Measurements from ENCODE around the gene KSR1.
A peak's percentile ranks its signal among the peaks of the same experiment; 100 is the strongest.

KSR1 gene

DNA sequence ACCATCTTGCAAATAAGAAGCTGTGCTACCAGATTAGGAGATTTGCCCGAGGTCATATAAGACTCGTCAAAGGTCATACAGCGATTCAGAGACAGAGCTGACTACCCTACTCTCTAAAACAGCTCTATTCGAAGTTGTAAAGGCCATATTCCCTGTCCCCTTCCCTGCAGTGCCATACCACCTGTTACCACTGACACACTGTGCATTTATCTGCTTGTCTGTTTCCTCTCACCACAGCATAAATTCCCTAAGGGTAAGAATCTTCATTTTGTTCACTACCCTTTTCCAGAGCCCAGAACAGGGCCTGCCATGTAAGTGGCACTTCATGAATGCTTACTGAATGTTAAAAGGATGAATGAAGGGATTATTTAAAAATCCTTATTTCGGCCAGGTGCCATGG lies 3.4 kb upstream of the KSR1 start:
- TF ChIP-seq, protein P1, sequence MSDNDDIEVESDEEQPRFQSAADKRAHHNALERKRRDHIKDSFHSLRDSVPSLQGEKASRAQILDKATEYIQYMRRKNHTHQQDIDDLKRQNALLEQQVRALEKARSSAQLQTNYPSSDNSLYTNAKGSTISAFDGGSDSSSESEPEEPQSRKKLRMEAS (IDR thresholded peaks at IDR 0.05), result no peak
- TF ChIP-seq RAD21 (IDR thresholded peaks at IDR 0.05; ENCODE audit: low read depth), result no peak
- no peak for TF ChIP-seq YY1 (IDR thresholded peaks at IDR 0.05; ENCODE audit: low read depth)
- no peak for TF ChIP-seq TAF1 (IDR thresholded peaks at IDR 0.05; ENCODE audit: low read depth)
- TF ChIP-seq ZBTB7A (IDR thresholded peaks at IDR 0.05; ENCODE audit: low read depth), result no peak
- TF ChIP-seq CEBPB (IDR thresholded peaks at IDR 0.05), result no peak
- no peak for TF ChIP-seq EGR1 (IDR thresholded peaks at IDR 0.05)
- TF ChIP-seq, protein P2, sequence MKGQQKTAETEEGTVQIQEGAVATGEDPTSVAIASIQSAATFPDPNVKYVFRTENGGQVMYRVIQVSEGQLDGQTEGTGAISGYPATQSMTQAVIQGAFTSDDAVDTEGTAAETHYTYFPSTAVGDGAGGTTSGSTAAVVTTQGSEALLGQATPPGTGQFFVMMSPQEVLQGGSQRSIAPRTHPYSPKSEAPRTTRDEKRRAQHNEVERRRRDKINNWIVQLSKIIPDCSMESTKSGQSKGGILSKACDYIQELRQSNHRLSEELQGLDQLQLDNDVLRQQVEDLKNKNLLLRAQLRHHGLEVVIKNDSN (IDR thresholded peaks at IDR 0.05), result no peak
- no peak for TF ChIP-seq EP300 (IDR thresholded peaks at IDR 0.05; ENCODE audit: borderline replicate concordance)
- no peak for TF ChIP-seq NFIC (IDR thresholded peaks at IDR 0.05)
- TF ChIP-seq TCF12 (IDR thresholded peaks at IDR 0.05; ENCODE audit: low read depth), result no peak
- TF ChIP-seq TEAD4 (IDR thresholded peaks at IDR 0.05), result no peak
- TF ChIP-seq CREB1 (IDR thresholded peaks at IDR 0.05; ENCODE audit: low read depth), result no peak
- no peak for TF ChIP-seq FOXM1 (IDR thresholded peaks at IDR 0.05; ENCODE audit: borderline replicate concordance, low read depth)
- TF ChIP-seq, protein P3, sequence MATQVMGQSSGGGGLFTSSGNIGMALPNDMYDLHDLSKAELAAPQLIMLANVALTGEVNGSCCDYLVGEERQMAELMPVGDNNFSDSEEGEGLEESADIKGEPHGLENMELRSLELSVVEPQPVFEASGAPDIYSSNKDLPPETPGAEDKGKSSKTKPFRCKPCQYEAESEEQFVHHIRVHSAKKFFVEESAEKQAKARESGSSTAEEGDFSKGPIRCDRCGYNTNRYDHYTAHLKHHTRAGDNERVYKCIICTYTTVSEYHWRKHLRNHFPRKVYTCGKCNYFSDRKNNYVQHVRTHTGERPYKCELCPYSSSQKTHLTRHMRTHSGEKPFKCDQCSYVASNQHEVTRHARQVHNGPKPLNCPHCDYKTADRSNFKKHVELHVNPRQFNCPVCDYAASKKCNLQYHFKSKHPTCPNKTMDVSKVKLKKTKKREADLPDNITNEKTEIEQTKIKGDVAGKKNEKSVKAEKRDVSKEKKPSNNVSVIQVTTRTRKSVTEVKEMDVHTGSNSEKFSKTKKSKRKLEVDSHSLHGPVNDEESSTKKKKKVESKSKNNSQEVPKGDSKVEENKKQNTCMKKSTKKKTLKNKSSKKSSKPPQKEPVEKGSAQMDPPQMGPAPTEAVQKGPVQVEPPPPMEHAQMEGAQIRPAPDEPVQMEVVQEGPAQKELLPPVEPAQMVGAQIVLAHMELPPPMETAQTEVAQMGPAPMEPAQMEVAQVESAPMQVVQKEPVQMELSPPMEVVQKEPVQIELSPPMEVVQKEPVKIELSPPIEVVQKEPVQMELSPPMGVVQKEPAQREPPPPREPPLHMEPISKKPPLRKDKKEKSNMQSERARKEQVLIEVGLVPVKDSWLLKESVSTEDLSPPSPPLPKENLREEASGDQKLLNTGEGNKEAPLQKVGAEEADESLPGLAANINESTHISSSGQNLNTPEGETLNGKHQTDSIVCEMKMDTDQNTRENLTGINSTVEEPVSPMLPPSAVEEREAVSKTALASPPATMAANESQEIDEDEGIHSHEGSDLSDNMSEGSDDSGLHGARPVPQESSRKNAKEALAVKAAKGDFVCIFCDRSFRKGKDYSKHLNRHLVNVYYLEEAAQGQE (IDR thresholded peaks at IDR 0.05; ENCODE audit: low read depth), result no peak

DNA sequence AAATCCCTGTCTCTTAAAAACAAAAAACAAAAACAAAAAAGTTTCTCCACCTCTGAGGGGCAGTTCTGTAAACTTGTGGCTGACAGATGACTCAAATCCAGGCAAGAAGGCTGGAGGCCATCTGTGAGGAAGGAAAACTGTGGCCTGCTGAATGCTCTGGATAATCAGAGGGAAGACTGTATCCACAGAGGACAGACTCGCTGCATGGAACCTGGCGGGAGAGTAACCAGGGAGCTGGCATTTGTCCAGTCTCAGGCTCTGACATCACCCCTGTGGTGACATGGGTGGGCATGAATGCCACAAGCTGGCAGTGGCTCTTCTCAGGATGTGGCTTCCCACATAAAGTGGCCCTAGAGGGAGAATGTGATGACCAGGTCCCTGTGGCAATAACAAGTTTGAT lies 2.8 kb upstream of the KSR1 start:
- TF ChIP-seq FOXM1 (IDR thresholded peaks at IDR 0.05; ENCODE audit: borderline replicate concordance, low read depth) (no peak), RAD21 (IDR thresholded peaks at IDR 0.05; ENCODE audit: low read depth) (no peak), NFIC (IDR thresholded peaks at IDR 0.05) (no peak), TCF12 (IDR thresholded peaks at IDR 0.05; ENCODE audit: low read depth) (no peak), TAF1 (IDR thresholded peaks at IDR 0.05; ENCODE audit: low read depth) (no peak), CREB1 (IDR thresholded peaks at IDR 0.05; ENCODE audit: low read depth) (no peak), ZBTB7A (IDR thresholded peaks at IDR 0.05; ENCODE audit: low read depth) (no peak), TEAD4 (IDR thresholded peaks at IDR 0.05) (no peak), CEBPB (IDR thresholded peaks at IDR 0.05) (no peak)
- TF ChIP-seq, protein P1 (IDR thresholded peaks at IDR 0.05), result no peak
- TF ChIP-seq, protein P2 (IDR thresholded peaks at IDR 0.05), result no peak

DNA sequence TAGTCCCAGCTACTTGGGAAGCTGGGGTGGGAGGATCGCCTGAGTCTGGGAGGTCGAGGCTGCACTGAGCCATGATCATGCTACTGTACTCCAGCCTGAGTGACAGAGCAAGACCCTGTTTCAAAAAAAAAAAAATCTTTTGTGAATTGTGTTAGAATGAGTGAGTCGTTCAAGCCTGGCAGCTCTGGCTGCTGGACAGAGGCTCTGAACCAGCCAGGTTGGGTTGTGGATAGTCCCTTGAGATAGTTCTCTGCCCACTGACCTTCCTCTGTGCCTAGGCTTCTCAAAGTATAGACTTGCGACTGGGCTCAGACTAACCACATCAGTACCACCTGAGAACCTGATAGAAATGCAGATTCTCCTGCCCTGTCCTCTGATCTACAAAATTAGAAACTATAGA lies 2.2 kb upstream of the KSR1 start:
- no peak for TF ChIP-seq YY1 (IDR thresholded peaks at IDR 0.05; ENCODE audit: low read depth)
- TF ChIP-seq, protein P3 (IDR thresholded peaks at IDR 0.05; ENCODE audit: low read depth), result peak; percentile 28; the same call in 1 of the 2 replicates

DNA sequence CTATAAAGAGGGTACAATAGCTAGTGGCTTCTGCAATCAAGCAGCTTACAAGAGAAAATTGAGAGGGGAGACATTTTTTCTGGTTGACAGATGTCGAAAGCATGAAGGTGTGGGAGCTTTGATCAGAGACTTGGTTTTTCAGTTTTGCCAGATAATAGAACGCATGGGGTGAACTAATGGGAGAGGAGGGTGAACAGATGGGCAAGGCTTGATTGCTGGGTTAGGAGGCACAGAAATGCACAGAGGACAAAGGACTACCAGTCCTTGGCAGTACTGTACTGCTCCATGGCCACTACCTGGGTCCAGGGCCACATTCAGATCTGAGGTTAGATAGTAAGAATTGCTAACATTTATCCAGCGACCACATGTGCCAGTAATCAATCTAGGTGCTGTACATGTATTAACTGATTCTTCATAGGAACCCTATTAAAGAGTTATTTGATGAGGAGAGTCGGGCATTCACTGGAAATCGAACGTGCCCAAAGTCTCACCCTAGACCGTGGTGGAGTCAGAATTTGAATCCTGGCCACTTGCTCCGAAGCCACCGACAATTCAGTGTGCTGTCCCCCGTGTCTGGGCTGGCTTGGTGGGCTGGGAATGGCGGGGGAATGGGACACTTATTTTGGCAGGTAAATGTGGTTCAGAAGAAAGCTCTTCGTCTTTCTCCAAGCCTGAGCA lies 873 bp upstream of the KSR1 start:
- TF ChIP-seq, protein P1 (IDR thresholded peaks at IDR 0.05), result no peak
- TF ChIP-seq TAF1 (IDR thresholded peaks at IDR 0.05; ENCODE audit: low read depth) (no peak), EP300 (IDR thresholded peaks at IDR 0.05; ENCODE audit: borderline replicate concordance) (no peak), NFIC (IDR thresholded peaks at IDR 0.05) (no peak)

DNA sequence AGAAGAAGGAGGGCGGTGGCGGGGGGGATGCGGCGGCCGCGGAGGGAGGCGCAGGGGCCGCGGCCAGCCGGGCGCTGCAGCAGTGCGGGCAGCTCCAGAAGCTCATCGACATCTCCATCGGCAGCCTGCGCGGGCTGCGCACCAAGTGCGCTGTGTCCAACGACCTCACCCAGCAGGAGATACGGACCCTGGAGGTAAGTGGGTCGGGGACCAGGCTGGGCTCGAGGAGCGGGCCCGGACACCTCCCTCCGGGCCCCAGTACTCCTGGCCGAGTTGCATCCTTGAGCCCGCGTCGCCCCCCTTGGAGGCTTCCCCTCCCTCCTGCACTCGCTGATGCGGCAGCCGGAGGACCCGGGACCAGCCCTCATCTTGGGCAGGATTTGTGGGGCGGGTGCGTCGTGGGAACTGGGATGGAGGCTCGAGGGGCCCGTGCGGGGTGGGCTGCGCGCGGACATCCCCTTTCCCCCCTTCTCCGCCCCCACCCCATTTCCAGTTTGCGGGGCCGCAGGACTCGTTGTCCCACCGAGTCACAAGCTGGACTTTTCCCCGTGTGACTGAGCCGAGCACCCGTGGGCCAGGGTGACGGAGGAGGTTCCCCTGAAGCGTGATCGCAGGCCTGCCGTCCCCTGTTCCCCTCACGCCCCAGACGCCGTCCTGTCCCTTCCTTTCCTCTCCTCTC lies 572 bp downstream of the KSR1 start:
- no peak for TF ChIP-seq YY1 (IDR thresholded peaks at IDR 0.05; ENCODE audit: low read depth)
- TF ChIP-seq FOXM1 (IDR thresholded peaks at IDR 0.05; ENCODE audit: borderline replicate concordance, low read depth), result no peak
- TF ChIP-seq ZBTB7A (IDR thresholded peaks at IDR 0.05; ENCODE audit: low read depth), result no peak
- no peak for TF ChIP-seq TCF12 (IDR thresholded peaks at IDR 0.05; ENCODE audit: low read depth)
- no peak for TF ChIP-seq EP300 (IDR thresholded peaks at IDR 0.05; ENCODE audit: borderline replicate concordance)
- TF ChIP-seq, protein P2 (IDR thresholded peaks at IDR 0.05), result no peak
- no peak for TF ChIP-seq EGR1 (IDR thresholded peaks at IDR 0.05)
- TF ChIP-seq RAD21 (IDR thresholded peaks at IDR 0.05; ENCODE audit: low read depth), result no peak
- no peak for TF ChIP-seq TEAD4 (IDR thresholded peaks at IDR 0.05)
- no peak for TF ChIP-seq TAF1 (IDR thresholded peaks at IDR 0.05; ENCODE audit: low read depth)
- no peak for TF ChIP-seq NFIC (IDR thresholded peaks at IDR 0.05)
- no peak for TF ChIP-seq CEBPB (IDR thresholded peaks at IDR 0.05)
- TF ChIP-seq, protein P1 (IDR thresholded peaks at IDR 0.05), result no peak
- TF ChIP-seq CREB1 (IDR thresholded peaks at IDR 0.05; ENCODE audit: low read depth), result no peak
- TF ChIP-seq, protein P3 (IDR thresholded peaks at IDR 0.05; ENCODE audit: low read depth), result no peak
